Astrocyte of the spinal cord (primary cell): ENCODE results near the gene DOCK7.

Experiments
- DNase-seq: peaks from one replicate; pipeline ENCODE4 v3.0.0; 2011; ENCODE audit warnings: low read depth, low spot score
- H3K4me3 ChIP-seq: 2 replicates; pipeline ENCODE4 v1.5.1; 2011; ENCODE audit warnings: low read depth, mild to moderate bottlenecking, low read length, moderate library complexity
- CTCF ChIP-seq: IDR thresholded peaks from 2 replicates; pipeline ENCODE4 v1.5.1; 2012; ENCODE audit warnings: low read depth, mild to moderate bottlenecking, low read length, inconsistent platforms
- in situ Hi-C: cut with HindIII; loops from 2 replicates; pipeline ENCODE4 v1.10.0; 2017; ENCODE audit warnings: low sequenced_read_pairs

Gene DOCK7

GRCh38 chr1:62643283-62643682 lies 44.9 kb downstream of the DOCK7 start:
- no peak for DNase-seq
- TF ChIP-seq CTCF = no peak
- in situ Hi-C loops = no loop called here
- no peak overlapping the region for H3K4me3 ChIP-seq

GRCh38 chr1:62637392-62638105 lies 50.6 kb downstream of the DOCK7 start:
- in situ Hi-C loops = no loop called here
- DNase-seq = no peak
- no peak overlapping the region for H3K4me3 ChIP-seq
- TF ChIP-seq CTCF = no peak

DNA sequence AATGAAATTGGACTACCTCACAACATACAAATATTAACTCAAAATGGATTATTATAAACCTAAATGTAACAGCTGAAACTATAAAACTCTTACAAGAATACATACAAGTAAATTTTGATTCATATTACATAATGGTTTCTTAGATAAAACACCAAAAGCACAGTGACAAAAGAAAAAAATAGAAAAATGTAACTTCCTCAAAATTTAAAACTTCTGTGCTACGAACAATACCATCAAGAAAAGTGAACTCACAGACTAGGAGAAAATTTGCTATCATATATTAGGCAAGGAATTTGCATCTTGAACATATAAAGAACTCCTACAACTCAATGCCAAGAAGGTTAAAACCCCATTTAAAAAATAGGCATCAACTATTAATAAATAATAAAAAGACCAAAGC lies 59.7 kb downstream of the DOCK7 start:
- in situ Hi-C loops = no loop called here
- H3K4me3 ChIP-seq = no peak overlapping the region
- TF ChIP-seq CTCF = no peak
- no peak for DNase-seq

DNA sequence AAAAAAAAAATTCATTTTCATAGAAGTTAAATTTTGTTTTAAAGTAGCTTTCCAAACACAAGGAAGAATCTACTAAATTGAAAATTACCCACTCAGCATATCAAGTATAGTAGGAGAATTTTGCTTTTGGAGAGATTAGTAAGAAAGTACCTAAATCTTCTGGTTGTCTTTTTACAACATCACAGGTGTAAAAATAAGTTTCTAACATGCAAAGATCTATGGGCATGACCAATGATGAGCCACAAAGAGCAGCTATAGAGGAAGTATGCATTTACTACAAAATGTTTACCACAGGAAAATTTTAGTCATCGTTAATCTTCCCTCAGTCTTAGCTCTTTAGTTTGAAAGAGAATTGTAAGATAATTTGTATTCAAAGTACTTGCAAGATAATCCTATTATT lies 62.8 kb downstream of the DOCK7 start:
- no peak overlapping the region for H3K4me3 ChIP-seq
- no peak for DNase-seq
- TF ChIP-seq CTCF = no peak
- in situ Hi-C loops = no loop called here

- H3K4me3 ChIP-seq = no peak overlapping the region
- DNase-seq = peak; percentile 81
- in situ Hi-C loops = no loop called here
- TF ChIP-seq CTCF = no peak
These were observed 66.3 kb downstream of the DOCK7 start for GRCh38 chr1:62621907-62622306.

GRCh38 chr1:62613890-62614289 lies 74.3 kb downstream of the DOCK7 start:
- no peak for DNase-seq
- no peak overlapping the region for H3K4me3 ChIP-seq
- no peak for TF ChIP-seq CTCF
- in situ Hi-C loops = no loop called here
